Suppressor macrophage (primary cell): Measurements from ENCODE around the gene HDAC10.
A peak's percentile ranks its signal among the peaks of the same experiment; 100 is the strongest.

Experiments
- DNase-seq, 4 experiments: peaks; one replicate each; pipeline ENCODE4 v3.0.0-alpha.2; 2020 to 2022

Gene HDAC10

DNA sequence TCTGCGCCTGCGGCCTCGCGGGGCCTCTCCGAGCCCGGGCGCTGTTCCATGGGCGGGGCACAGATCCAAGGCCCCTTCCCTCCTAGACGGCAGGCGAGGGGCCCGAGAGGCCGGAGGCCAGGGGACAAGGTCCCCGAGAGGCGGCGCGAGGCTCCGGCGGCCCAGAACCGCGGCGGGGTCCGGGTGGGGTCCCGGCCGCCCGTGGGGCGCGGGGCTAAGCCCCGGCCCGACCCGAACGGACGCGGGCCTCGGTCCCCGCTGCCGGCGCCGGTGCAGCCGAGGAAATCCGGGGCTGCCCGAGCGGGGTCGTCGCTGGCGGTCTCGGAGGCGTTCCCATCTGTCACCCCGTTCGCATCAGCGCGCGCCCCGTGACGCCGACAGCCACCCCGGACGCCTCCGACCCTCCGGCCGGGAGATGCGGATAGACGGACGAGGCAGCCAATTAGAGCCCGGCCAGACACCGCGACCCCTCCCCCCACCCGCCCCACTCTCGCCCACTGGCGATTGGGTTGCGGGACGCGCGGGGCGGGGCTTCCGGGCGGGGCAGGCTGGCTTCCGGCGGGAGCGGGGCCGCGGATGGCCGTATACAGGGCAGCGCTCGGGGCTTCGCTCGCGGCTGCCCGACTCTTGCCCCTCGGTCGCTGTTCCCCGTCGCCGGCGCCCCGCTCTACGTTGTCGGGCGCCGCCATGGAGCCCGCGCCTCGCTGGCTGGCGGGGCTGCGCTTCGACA lies 50.4 kb downstream of the HDAC10 start, which contains the start of gene SELENOO:
SELENOO (plus strand) TSS at position 551 of the 730 bp plus-strand sequence; CDS start at position 577, 26 bp downstream.
- DNase-seq = peak; percentile 92 to 97 (median 95)

GRCh38 chr22:50199829-50200460 lies 51.1 kb downstream of the HDAC10 start:
- DNase-seq = peak in 3 of 4 experiments; percentile 28 to 59 (median 32)

- no peak for DNase-seq
Observed at GRCh38 chr22:50199251-50199721, 51.8 kb downstream of the HDAC10 start.

DNA sequence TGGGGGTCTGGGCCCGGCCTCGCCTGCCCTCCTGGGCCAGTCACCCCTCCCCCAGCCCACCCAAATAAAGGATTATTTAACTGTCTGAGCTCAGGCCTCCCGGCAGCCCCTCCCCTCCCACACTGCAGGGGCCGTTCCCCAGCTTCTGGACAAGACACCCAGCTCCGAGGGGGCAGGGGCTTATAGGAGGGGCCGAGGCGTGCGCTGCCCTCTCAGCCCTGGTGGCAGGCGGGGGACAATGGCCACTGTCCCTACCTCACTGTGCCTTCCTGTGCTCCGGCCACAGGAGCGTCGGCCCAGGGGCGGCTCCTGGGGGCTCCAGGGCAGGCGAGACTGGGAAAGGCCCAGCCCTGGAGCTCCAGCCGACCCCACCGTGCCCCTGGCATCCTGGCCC lies 52.4 kb downstream of the HDAC10 start:
- DNase-seq = no peak

DNA sequence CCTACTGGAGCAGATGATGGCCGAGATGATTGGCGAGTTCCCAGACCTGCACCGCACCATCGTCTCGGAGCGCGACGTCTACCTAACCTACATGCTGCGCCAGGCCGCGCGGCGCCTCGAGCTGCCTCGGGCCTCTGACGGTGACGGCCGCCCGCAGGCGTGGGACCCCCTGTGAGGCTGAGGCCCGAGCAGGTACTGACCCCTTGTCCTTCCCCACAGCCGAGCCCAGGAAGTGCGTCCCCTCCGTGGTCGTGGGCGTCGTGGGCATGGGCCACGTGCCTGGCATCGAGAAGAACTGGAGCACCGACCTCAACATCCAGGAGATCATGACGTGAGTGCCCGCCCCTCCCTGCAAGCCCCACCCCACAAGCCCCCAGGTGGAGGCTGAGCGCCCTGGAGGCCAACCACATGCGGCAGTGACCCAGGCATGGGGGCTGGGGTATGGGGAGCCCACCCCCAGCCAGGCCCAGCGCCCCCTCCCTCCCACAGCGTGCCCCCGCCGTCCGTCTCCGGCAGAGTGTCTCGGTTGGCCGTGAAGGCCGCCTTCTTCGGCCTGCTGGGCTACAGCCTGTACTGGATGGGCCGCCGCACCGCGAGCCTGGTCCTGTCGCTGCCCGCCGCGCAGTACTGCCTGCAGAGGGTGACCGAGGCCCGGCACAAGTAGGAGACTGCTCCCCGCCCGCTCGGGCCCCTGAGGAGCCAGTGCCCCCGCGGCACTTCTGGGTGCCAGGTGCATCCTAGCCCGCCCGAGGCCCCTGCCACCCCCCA lies 53.0 kb downstream of the HDAC10 start:
- DNase-seq = no peak

GRCh38 chr22:50197000-50197800 lies 53.9 kb downstream of the HDAC10 start:
- DNase-seq = no peak

DNA sequence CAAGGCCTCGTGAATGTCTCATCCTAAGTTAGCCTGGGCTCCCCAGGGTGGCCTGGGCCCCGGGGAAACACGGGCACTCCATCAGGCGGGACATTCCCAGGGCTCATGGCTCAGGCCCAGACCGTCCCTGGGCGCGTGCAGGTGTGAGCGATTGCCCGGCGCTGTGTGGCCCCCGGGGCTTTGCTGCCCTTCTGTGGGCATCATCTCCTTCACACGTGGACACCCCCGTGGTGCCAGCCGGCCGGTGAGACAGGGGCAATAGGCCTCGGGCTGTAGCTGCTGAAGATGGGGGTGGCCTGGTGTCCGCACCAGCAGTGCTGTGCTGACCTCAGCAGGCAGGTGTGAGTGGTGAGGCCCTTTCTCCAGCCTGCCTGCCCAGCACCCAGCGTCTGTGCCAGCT lies 54.8 kb downstream of the HDAC10 start:
- DNase-seq = no peak
